ENCODE results near the gene RAB21. TPM values are rescaled to one million over a fixed set of nuclear protein-coding genes. Genes with fewer than 3 reads are reported as not detected.
"Not testable (repeated sequence)": the region's sequence is repeated elsewhere in the genome, so short reads cannot be mapped to it uniquely, and the experiment has no call there.

The RAB21 gene
- total RNA-seq, 2 donors from 2014 or later = 95.7 to 117 TPM

DNA sequence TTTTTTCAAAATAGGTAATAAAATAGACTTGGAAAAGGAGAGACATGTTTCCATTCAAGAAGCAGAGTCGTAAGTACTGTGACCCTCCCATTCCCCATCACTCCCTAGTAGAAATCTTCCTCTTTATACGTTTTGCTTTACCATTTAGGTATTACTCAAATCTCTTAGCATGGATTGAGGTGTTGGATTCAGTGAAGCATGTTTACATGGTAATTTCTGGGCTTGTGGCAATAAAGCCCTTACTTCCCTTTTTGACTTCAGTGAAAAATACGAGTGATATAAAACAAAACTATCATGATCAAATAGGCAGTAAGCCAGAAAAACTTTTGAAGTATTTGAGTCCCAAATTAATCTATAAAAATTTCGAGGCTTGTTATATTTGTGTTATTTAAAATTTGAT, 27.4 kb downstream of the RAB21 start:
- intact Hi-C loops (cut with DNase I) = loop anchor here in 1 of 2 donors (10.0 kb wide), 1 partner anchor 53 kb away; the partner anchor contains the start of gene TBC1D15
- ATAC-seq (no peak), DNase-seq (no peak)

DNA sequence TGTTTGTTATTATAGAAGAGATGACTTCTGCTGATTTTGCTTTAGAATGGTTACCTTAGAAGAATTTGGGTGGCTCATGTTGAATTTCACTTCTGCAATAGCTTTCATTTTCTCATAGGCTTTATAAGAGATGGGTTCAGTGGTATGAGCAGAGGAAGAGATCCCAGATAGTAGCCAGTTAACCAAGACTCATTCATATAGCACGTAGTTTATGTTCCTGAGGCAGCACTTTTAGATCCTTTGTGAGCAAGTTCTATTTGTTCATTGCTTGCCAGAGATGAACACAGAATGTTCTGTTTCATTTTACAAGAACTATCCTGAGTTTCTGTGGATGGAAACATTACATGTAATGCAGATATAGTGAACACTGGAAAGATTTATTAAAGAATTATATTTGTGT, 32.2 kb downstream of the RAB21 start:
- DNase-seq (no peak), ATAC-seq (no peak)
- intact Hi-C loops (cut with DNase I) = loop anchor here in 1 of 2 donors (10.0 kb wide), 1 partner anchor 48 kb away; the partner anchor contains the start of gene TBC1D15

DNA sequence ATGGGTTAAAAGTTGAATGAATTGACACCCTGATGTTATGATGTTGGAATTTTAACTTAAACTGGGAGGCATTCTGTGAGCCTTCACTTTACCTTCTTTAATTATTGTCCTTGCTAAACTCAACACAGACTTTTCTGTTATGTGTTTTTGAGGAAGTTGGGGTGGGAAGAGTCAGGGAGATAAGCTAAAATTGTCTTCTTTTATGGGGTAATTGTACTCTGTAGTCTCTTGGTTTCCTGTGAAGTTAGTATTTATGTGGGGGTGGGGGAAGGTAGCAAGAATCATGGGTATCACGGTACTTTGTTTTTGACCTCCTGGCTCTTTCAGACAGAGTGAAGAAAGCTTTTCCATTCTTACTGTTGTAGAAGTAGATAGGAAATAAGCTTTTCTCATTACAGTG, 32.9 kb downstream of the RAB21 start:
- no peak for ATAC-seq
- intact Hi-C loops (cut with DNase I) = loop anchor here in 1 of 2 donors (10.0 kb wide), 1 partner anchor 47 kb away; the partner anchor contains the start of gene TBC1D15
- DNase-seq = no peak

DNA sequence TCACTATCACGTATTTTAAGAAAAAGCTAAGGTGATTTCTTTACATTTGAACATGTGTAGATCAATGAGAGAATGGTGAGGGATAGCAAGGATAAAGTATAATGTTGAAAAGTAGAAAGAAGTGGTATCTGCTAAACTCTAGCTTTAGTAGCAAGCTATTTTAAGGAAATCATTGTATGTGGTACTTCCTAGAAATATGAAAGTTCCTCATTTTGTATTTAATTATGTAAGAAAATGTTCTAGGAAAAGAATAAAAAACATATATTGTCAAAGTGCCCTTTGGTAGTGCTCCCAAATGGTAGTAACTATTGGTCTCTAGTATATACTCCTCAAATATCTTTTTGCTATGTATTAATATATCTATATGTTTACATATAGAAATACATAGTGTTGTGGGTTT, 35.7 kb downstream of the RAB21 start:
- ATAC-seq = no peak
- no peak for DNase-seq
- intact Hi-C loops (cut with DNase I) = no loop called here

DNA sequence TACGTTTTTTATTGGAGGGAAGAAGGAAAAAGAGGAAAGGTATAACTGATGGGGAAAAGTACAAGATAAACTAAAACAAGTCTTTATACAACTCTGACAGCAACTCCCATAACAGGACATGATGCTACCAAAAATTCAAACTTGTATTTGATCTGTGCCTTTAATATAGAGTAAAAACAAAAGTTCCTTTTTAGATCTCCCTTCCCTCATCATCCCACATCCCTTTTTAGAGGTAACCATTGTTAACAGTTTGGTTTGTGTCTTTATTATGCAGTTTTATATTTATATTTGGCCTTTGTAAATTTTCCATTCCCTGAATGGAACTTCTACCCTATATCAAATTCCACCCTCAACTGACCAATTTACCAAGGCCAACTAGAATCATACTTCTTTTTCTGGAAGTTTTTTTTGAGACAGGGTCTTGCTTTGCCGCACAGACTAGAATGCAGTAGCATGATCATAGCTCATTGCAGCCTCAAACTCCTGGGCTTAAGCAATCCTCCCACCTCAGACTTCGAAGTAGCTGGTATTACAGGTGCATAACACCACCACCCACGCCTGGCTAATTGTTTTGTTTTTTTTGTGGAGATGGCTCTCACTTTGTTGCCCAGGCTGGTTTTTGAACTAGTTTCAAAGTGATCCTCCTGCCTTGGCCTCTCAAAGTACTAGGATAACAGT, 36.9 kb downstream of the RAB21 start:
- ATAC-seq (no peak), DNase-seq (no peak)
- intact Hi-C loops (cut with DNase I) = no loop called here

DNA sequence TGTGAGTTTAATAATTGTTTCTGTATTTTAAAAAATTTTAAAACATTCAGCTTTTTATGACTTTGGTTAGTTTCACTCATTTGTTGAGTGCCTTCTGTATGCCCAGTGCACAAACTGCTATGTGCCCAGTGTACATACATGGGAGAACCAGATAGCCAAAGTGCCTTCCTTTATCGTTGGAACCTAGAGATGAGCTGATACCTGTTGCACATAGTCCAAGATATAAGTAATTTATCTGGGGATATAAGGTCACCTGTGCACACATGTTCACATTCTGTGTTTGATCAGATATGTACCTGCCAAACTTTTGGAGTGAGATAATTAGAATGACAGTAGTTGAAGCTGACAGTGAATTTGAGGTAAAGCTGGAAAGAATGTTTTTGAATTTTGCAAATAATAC, 37.9 kb downstream of the RAB21 start:
- ATAC-seq (no peak), DNase-seq (no peak)

DNA sequence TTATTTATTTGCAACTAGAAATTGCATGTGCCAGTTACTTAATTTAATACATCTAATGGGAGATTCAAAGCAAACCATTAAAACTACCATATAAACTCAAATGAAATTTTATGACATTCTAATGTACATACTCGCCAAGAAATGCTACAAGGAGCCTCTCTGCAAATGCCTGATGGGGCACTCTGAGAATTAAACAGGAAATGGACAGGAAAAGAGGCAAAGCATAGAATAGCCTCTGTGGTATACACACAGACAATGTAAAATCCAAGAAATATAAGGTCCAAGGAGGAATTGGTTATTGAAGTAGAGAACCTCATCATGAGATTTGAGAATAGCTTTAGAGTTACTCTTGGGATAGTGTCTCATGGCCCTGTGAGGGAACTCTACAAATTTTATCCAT, 41.2 kb downstream of the RAB21 start:
- no peak for ATAC-seq
- intact Hi-C loops (cut with DNase I) = no loop called here
- no peak for DNase-seq

More for the DNA sequence above, 37.9 kb downstream of the RAB21 start:
- intact Hi-C loops (cut with DNase I) = no loop called here

DNA sequence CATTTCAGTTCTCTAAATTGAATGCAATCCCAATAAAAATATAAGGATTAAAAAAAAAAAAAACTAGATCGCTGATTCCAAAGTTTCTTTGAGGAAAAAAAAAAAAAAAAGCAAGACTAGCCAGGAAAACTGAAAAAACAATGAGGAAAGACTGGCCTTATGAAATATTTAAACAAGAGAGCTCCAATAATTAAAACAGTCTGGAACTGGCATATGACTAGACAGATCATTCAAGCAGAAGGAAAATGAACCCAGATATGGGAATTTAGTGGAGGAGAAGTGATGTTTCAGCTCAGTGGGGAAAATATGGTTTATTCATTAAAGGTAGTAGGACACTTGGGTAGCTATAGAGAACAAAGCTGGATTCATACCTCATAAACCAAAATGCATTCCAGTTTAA, 42.9 kb downstream of the RAB21 start:
- DNase-seq (no peak), ATAC-seq (no peak)
- intact Hi-C loops (cut with DNase I) = no loop called here

DNA sequence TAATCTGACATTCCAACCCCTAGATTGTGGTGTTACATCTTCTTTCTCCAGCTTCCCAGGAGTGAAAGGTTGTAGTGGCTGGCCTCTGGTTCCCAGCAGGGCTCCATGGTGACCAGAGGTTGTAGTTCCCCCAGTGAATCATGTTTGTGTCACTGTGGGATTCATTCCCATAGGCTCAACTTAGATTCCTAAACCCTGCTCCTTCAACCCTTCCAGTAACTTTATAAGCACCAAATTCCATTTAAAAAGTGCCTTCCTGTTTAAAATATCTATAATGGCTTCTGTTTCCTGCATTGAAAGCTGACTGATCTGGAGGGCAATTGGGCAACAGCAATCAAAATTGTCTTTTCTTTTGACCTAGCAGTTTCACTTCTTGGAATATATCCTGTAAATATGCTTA, 44.4 kb downstream of the RAB21 start:
- DNase-seq (no peak), ATAC-seq (no peak)
- intact Hi-C loops (cut with DNase I) = no loop called here

DNA sequence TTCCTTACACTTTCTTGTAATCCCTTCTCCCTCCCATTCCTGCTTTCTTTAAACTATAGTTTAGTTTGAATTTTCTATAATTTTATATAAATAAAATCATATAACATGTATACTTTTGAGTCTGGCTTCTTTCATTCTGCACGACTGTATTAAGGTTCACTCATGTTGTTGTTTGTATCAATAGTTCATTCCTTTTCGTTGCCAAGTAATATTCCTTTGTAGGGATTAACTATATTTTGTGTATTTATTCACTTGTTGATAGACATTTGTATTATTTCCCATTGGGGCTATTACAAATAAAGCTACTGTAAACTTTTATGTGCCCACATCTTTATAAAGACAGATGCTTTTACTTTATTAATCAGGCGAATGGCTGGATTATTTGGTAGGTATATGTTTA, 45.5 kb downstream of the RAB21 start:
- no peak for DNase-seq
- intact Hi-C loops (cut with DNase I) = no loop called here

DNA sequence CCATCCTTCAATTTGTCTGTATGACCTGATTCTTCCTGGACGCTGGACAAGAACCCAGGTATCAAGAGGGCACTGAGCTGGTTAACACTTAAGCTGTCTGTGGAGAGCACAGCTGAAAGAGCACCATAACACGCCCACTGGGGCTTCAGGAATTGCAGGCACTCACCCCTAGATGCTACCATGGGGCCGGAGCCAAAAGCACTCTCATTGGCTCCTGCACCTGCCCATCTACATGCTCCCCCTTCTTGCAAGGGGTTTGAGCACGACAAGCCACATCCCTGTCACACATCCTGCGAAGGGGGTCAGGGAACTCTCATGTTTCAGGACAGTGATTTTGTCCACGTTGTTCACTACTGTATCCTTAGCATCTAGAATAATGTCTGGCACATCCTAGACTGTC, 49.8 kb downstream of the RAB21 start:
- intact Hi-C loops (cut with DNase I) = no loop called here
- ATAC-seq (no peak), DNase-seq (no peak)

More for the DNA sequence above, 45.5 kb downstream of the RAB21 start:
- ATAC-seq = no peak

DNA sequence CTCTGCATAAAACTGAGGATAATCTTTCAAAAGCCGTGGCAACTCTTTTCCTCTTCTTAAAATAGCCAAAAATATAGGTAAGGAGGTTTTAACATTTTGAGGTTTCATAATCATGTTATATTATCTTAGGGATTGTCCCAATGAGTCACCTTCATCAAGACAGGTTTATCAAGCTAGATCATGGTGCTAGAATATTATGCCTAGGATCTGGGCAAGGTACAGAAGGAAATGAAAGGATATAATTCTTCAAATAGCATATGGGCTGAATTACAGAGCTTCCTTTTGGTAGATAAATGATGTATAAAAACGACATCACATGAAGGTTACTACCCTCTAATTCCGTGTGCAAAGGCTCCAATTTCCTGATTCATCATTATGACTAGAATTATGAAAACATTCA, 56.3 kb downstream of the RAB21 start:
- intact Hi-C loops (cut with DNase I) = no loop called here
- no peak for DNase-seq
- ATAC-seq = no peak

DNA sequence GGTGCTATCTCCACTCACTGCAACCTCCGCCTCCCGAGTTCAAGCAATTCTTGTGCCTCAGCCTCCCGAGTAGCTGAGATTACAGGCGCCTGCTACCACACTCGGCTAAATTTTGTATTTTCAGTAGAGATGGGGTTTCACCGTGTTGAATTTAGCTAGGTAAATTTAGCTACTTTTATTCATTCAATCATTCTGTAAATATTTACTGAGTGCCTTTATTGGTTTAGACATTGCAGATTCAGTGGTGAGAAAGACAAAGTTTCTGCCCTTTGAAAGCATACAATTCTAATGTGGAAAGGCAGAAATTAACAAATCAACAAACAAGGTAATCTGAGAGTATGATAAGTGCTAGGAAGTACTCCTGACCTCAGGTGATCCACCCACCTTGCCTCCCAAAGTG, 60.6 kb downstream of the RAB21 start:
- DNase-seq; intact Hi-C loops (cut with DNase I); ATAC-seq: not testable (repeated sequence)

DNA sequence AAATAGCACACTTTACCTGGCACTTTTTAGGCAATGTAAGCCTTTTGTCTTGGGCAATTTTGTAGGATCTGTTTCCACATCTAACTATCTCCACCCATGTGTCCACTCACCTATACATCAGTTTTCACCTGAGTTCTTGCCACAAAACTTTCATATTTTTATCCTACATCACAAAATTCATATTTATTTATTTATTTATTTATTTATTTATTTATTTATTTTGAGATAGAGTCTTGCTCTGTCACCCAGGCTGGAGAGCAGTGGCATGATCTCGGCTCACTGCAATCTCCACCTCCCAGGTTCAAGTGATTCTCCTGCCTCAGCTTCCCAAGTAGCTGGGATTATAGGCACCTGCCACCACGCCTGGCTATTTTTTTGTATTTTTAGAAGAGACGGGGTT, 67.4 kb downstream of the RAB21 start:
- ATAC-seq; DNase-seq; intact Hi-C loops (cut with DNase I): not testable (repeated sequence)

DNA sequence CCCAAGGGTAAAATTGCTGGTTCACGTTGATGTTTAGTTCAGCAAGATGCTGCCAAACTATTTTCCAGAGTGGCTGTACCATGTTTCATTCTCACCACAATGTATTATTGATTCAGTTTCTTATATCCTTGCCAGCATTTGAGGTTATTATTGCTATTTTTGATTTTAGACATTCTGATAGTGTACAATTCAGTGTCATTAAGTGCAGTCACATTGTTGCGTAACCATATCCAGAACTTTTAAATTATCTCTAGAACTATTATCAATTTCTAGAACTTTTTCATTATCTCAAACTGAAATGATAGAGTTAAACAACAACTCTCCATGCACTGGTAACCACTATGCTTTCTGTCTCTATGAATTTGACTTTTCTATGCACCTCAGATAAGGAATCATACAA, 74.2 kb downstream of the RAB21 start:
- intact Hi-C loops (cut with DNase I) = no loop called here
- ATAC-seq = no peak
- DNase-seq = no peak

DNA sequence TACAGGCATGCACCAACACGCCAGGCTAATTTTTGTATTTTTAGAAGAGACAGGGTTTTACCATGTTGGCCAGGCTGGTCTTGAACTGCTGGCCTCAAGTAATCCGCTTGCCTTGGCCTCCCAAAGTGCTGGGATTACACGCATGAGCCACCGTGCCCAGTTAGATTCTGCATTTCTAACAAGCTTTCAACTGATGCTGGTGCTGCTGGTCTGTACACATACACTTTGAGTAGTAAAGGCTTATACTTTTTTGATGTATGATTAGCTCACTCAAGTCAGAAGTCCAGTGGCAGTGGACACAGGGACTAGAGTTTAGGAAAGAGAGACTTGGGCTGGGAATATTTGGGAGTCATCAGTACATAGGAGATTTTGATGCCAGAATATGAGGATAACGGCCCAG, 82.7 kb downstream of the RAB21 start:
- intact Hi-C loops (cut with DNase I) = loop anchor here in 1 of 2 donors (10.0 kb wide), 1 partner anchor 53 kb away; no protein-coding TSS in a partner anchor
- ATAC-seq = no peak
- DNase-seq = no peak

DNA sequence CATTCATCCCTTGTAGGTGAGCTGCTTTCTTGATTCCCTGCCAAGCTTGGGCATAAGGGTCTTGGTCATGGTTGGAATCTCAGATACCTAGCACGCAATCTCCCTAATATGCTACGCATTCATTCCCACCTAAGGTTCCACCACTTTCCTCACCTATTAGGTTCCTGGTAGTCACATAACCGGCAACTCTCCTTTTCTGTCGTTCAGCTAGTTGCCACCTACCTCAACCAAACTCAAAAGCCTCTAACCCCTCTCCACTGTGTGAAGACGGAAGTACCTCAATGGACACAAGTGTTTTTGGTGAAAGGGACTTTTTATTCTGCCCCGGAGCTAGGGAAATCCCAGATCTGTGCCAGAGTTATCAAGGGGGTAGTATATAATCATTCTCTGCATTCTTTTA, 83.6 kb downstream of the RAB21 start:
- intact Hi-C loops (cut with DNase I) = loop anchor here in 1 of 2 donors (10.0 kb wide), 1 partner anchor 53 kb away; no protein-coding TSS in a partner anchor
- ATAC-seq = no peak

DNA sequence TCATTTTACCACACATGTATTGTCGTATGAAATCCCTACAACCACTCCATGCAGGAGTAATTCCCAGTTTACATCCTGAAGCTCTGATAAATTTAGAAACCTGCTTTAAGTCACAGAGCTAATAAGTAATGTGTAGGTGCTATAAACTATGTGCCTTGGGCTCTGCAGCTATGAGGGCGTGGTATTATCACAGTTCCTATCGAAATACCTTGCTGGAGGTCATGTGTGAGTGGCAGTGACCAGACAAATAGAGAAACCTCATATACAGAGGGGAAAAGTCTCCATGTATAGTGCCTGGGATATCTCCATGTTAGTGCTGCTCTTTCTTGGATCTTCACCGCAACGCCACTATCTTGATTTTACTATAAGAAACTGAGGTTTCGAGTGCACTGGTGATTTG, 84.0 kb downstream of the RAB21 start:
- intact Hi-C loops (cut with DNase I) = loop anchor here in 1 of 2 donors (10.0 kb wide), 1 partner anchor 54 kb away; no protein-coding TSS in a partner anchor
- no peak for DNase-seq
- ATAC-seq = no peak

More for the DNA sequence above, 83.6 kb downstream of the RAB21 start:
- no peak for DNase-seq

DNA sequence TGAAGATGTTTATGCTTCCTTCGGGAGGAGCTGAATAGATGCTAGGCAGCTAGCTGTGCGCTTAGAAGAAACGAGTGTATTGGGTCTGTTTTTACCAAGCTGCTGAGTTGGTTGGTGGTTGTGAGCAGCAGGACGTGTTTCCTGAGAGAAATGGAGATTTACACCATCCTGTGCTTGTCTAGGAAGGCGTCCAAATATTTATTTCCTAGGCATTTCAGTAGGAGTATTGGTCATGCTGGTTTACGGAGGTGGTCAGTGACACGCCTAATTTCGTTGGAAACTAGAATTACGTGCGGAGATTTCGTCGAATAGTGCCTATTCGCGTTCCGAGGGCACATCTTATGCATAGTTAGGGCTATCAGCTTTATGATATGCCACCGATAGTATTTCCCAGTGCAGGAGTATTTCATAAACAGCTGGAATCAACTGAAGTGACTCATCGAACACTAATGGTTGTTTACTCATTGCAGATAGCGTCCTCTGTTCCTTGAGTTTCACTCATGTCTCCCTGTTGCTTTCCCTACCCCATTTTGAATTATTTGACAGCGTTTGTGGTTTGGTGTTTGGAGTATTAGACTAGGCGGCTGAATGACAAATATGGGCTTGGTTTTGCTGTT, 85.7 kb downstream of the RAB21 start:
- no peak for DNase-seq
- peak; percentile 15 to 35 for ATAC-seq
- intact Hi-C loops (cut with DNase I) = no loop called here

DNA sequence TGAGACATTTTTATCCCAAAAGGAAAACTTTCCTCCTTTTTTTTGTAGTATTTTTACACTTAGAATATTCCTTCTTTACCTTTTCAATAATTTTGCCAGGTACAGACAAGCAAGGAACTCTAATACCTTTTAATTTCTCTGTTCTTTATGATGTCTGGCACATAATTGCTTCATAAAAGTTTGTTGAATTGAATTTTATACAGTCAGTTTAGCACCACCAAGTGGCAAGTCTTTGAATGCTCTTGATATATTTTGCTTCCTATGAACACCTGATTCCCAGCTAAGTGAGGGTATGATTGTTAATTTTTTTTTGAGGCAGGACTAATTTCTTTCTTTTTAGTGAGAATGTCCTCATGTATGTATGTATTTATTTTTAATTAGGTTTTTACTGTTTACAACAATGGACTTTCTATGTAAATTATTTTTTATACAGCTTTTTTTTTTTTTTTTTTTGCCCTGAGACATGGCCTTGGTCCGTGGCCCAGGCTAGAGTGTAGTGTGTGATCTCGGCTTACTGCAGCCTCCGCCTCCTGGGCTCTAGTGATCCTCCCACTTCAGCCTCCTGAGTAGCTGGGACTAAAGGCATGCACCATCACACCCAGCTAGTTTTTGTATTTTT, 91.8 kb downstream of the RAB21 start:
- intact Hi-C loops (cut with DNase I) = no loop called here
- ATAC-seq = no peak
- DNase-seq = no peak
